GM23338 (cell line): ENCODE data around the gene RASGRP1. TPM values are rescaled to one million over a fixed set of nuclear protein-coding genes. Genes with fewer than 3 reads are reported as not detected.

Experiments used
- ATAC-seq: fragments of 200-7000 bp; cut with Tn5 transposase; 3 replicates; pipeline ENCODE4 v1.9.1; 2020
- DNase-seq: peaks from one replicate; pipeline ENCODE4 v3.0.0-alpha.2; 2015; ENCODE audit warnings: low spot score
- H2AFZ ChIP-seq: fragments of 200-600 bp; sonication (generic); 2 replicates; pipeline ENCODE4 v1.8.0; 2016; ENCODE audit warnings: antibody characterized with exemption, mild to moderate bottlenecking, moderate library complexity
- H3F3A ChIP-seq: fragments of 200-600 bp; sonication (generic); replicated peaks from 2 replicates; pipeline ENCODE4 v1.8.0; 2017; ENCODE audit warnings: antibody characterized with exemption, mixed run types, low read depth
- H3K27ac ChIP-seq: fragments of 200-600 bp; sonication (generic); 2 replicates; pipeline ENCODE4 v1.6.1; 2016; ENCODE audit warnings: low read depth
- H3K27me3 ChIP-seq: fragments of 200-600 bp; sonication (generic); 2 replicates; pipeline ENCODE4 v1.8.0; 2016; ENCODE audit warnings: mild to moderate bottlenecking, mixed run types, moderate library complexity; ENCODE audit not compliant: insufficient read depth
- H3K36me3 ChIP-seq: fragments of 200-600 bp; sonication (generic); 2 replicates; pipeline ENCODE4 v1.8.0; 2016; ENCODE audit warnings: mild to moderate bottlenecking; ENCODE audit not compliant: insufficient read depth
- H3K4me1 ChIP-seq: fragments of 200-600 bp; sonication (generic); 2 replicates; pipeline ENCODE4 v1.8.0; 2016; ENCODE audit warnings: mild to moderate bottlenecking, moderate library complexity; ENCODE audit not compliant: insufficient read depth
- H3K4me2 ChIP-seq: fragments of 200-600 bp; sonication (generic); 2 replicates; pipeline ENCODE4 v1.7.1; 2017; ENCODE audit warnings: mixed run types
- H3K4me3 ChIP-seq: fragments of 200-600 bp; sonication (generic); 2 replicates; pipeline ENCODE4 v1.6.1; 2016; ENCODE audit warnings: mixed run types
- H3K79me2 ChIP-seq: fragments of 200-600 bp; sonication (generic); replicated peaks from 2 replicates; pipeline ENCODE4 v1.8.0; 2017; ENCODE audit warnings: mild to moderate bottlenecking; ENCODE audit not compliant: insufficient read depth
- H3K9me2 ChIP-seq: fragments of 200-600 bp; sonication (generic); 2 replicates; pipeline ENCODE4 v1.8.0; 2017; ENCODE audit not compliant: insufficient read depth
- H4K20me1 ChIP-seq: fragments of 200-600 bp; sonication (generic); replicated peaks from 2 replicates; pipeline ENCODE4 v1.8.0; 2017; ENCODE audit warnings: mild to moderate bottlenecking; ENCODE audit not compliant: insufficient read depth
- H3K27ac Mint-ChIP-seq: 2 replicates; pipeline ENCODE4 v1.8.0; 2020; ENCODE audit warnings: inconsistent platforms, mild to moderate bottlenecking, moderate library complexity, mixed read lengths
- H3K27me3 Mint-ChIP-seq: 3 replicates; pipeline ENCODE4 v1.8.0; 2022; ENCODE audit warnings: low read depth, mild to moderate bottlenecking, moderate library complexity, mixed read lengths, inconsistent platforms; ENCODE audit not compliant: insufficient read depth, poor library complexity
- H3K36me3 Mint-ChIP-seq: 3 replicates; pipeline ENCODE4 v1.8.0; 2021; ENCODE audit warnings: low read depth, mild to moderate bottlenecking, inconsistent platforms, moderate library complexity, mixed read lengths
- H3K4me1 Mint-ChIP-seq: 3 replicates; pipeline ENCODE4 v1.8.0; 2020; ENCODE audit warnings: mild to moderate bottlenecking, inconsistent platforms, mixed read lengths
- H3K4me3 Mint-ChIP-seq: 3 replicates; pipeline ENCODE4 v1.8.0; 2021; ENCODE audit warnings: moderate library complexity, mild to moderate bottlenecking, inconsistent platforms, mixed read lengths
- H3K9me3 Mint-ChIP-seq: 3 replicates; pipeline ENCODE4 v1.8.0; 2020; ENCODE audit warnings: moderate library complexity, mild to moderate bottlenecking, inconsistent platforms, mixed read lengths
- CREB1 ChIP-seq: fragments of 250-450 bp; sonication (Bioruptor Pico); IDR thresholded peaks from 2 replicates; pipeline ENCODE4 v1.5.0; 2020; ENCODE audit warnings: low read depth, mild to moderate bottlenecking, moderate library complexity
- ETS1 ChIP-seq: IDR thresholded peaks from 2 replicates; pipeline ENCODE4 v1.6.1; 2016; ENCODE audit warnings: antibody characterized with exemption
- EZH2 ChIP-seq: fragments of 200-600 bp; sonication (generic); IDR thresholded peaks from one replicate; pipeline ENCODE4 v1.8.0; 2017; ENCODE audit warnings: antibody characterized with exemption, mild to moderate bottlenecking, low read depth; ENCODE audit not compliant: unreplicated experiment
- EZH2phosphoT487 ChIP-seq: fragments of 200-600 bp; sonication (generic); IDR thresholded peaks from one replicate; pipeline ENCODE4 v1.8.1; 2018; ENCODE audit warnings: antibody characterized with exemption; ENCODE audit not compliant: unreplicated experiment
- POLR2AphosphoS5 ChIP-seq: IDR thresholded peaks from 2 replicates; pipeline ENCODE4 v1.6.1; 2016; ENCODE audit warnings: antibody characterized with exemption, low read depth
- ZNF114 ChIP-seq: fragments of 250-450 bp; sonication (Bioruptor Pico); IDR thresholded peaks from 2 replicates; pipeline ENCODE4 v1.5.0; 2020; ENCODE audit warnings: mild to moderate bottlenecking, moderate library complexity
- ZNF331 ChIP-seq: fragments of 250-450 bp; sonication (Bioruptor Pico); IDR thresholded peaks from 2 replicates; pipeline ENCODE4 v1.5.0; 2020; ENCODE audit warnings: low read depth, mild to moderate bottlenecking, moderate library complexity
- ZNF462 ChIP-seq: fragments of 250-450 bp; sonication (Bioruptor Pico); IDR thresholded peaks from 2 replicates; pipeline ENCODE4 v1.5.0; 2020; ENCODE audit warnings: mild to moderate bottlenecking, moderate library complexity
- polyA plus RNA-seq: library from polyadenylated mRNA; unstranded; fragments of >200 nt; fragmentation: Nextera tagmentation; extraction: Ambion mirVana; gene quantifications from 2 replicates; pipeline ENCODE4 v1.2.1, GENCODE V29; 2016
- total RNA-seq: library from RNA; depleted of rRNA; stranded (reverse); fragments of >200 nt; shearing (Covaris generic); gene quantifications from 2 replicates; pipeline ENCODE4 v1.2.3, GENCODE V29; 2014

The RASGRP1 gene
- total and polyA plus RNA-seq, 2 experiments from 2014 or later = 1.1 to 1.2 TPM

GRCh38 chr15:38477637-38478036, 87.0 kb downstream of the RASGRP1 start (continued):
- no peak for TF ChIP-seq ZNF462 (CRISPR knock-in tag)
- no peak for TF ChIP-seq ETS1
- no peak for TF ChIP-seq ZNF114 (CRISPR knock-in tag)
- TF ChIP-seq CREB1 (CRISPR knock-in tag) = no peak
- TF ChIP-seq POLR2AphosphoS5 = no peak
- no peak for TF ChIP-seq EZH2phosphoT487

GRCh38 chr15:38476120-38476519, 88.5 kb downstream of the RASGRP1 start:
- no peak for DNase-seq
- H2AFZ ChIP-seq = no peak overlapping the region
- no peak overlapping the region for H3K27ac Mint-ChIP-seq
- no peaks in the 10 kb centered on the region for H4K20me1 ChIP-seq
- H3K4me1 Mint-ChIP-seq = no peaks in the 10 kb centered on the region
- no peaks in the 10 kb centered on the region; the same call in 1 of the 2 replicates for H3K36me3 ChIP-seq
- no peaks in the 10 kb centered on the region for H3F3A ChIP-seq
- H3K27ac ChIP-seq = no peak overlapping the region
- no peak overlapping the region for H3K4me3 ChIP-seq
- H3K9me2 ChIP-seq = no peaks in the 10 kb centered on the region
- no peaks in the 10 kb centered on the region for H3K79me2 ChIP-seq
- H3K27me3 ChIP-seq = no peaks in the 10 kb centered on the region
- H3K4me3 Mint-ChIP-seq = no peak overlapping the region
- H3K4me2 ChIP-seq = no peak overlapping the region
- no peaks in the 10 kb centered on the region for H3K9me3 Mint-ChIP-seq
- peaks cover 34% of the 10 kb centered on the region for H3K36me3 Mint-ChIP-seq
- peaks cover 1% of the 10 kb centered on the region for H3K27me3 Mint-ChIP-seq
- no peaks in the 10 kb centered on the region for H3K4me1 ChIP-seq
- no peak for ATAC-seq
- no peak for TF ChIP-seq ZNF114 (CRISPR knock-in tag)
- TF ChIP-seq ZNF462 (CRISPR knock-in tag) = no peak
- TF ChIP-seq ZNF331 = no peak
- no peak for TF ChIP-seq EZH2
